NCI-H2227 (cell line): Measurements from ENCODE around the gene NR0B2.
A peak's percentile ranks its signal among the peaks of the same experiment; 100 is the strongest.
"Not testable (repeated sequence)": the region's sequence is repeated elsewhere in the genome, so short reads cannot be mapped to it uniquely, and the experiment has no call there.

Experiments
- DNase-seq: peaks from one replicate; lab custom pipeline; 2025; ENCODE audit not compliant: unreplicated experiment; lab: John Stamatoyannopoulos, UW

Gene NR0B2, protein sequence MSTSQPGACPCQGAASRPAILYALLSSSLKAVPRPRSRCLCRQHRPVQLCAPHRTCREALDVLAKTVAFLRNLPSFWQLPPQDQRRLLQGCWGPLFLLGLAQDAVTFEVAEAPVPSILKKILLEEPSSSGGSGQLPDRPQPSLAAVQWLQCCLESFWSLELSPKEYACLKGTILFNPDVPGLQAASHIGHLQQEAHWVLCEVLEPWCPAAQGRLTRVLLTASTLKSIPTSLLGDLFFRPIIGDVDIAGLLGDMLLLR

DNA sequence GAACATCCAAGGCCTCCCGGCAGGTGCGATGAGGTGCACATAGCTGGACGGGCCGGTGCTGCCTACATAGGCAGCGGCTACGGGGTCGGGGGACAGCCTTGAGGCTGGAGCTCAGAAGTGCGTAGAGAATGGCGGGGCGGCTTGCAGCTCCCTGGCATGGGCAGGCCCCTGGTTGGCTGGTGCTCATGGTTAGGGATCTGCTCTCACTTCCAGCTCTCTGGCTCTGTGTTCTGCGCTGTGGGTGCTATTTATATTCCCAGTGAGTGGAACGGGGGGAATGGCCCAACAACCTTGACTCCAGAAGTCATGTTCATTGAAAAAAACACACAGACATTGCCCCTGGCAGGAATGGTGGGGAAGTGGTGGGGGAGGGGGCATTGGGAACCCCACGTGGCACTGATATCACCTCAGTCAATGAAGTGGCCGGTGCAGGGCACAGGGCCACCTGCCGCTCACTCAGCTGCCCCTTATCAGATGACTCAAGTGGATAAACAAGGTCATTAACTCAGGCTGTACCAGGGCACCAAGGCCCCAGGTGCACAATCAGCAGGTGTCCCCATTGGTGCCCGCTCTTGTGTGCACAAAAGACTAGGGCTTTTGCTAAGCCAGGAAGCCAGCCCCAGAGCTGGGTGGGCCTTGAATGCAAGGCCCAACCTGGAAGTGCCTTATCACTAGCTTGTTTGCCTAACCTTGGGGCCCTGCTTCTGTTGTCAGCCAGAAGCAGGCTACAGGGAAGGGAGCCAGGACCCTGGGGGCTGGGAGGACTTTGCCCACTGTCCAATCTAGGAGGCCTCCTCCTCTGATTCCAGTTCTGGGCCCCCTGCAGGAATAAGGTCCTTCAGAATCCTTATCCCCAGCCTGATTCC lies at the start of gene NR0B2:
Gene NR0B2 (minus strand): TSS at position 222 of the 866 bp plus-strand sequence. CDS start 35 bp downstream, at position 187.
- peak; percentile 67 for DNase-seq

DNA sequence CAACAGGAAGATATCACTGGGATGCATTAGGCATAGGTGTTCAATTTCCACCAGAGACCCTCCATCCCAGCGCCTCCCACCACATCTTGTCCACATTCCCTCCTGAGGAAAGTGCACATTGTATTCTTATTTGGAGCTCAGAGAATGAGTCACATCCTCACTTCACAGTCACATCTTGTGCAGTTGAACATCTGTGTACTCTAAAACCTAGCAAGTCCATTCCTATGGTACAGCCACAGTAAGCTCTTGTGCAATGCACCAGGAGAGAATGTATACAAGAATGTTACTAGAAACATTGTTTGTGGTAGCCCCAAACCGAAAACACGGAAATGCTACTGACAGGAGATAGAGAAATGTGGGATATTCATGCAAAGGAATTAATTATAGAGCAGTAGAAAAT lies 48.1 kb upstream of the NR0B2 start:
- no peak for DNase-seq

DNA sequence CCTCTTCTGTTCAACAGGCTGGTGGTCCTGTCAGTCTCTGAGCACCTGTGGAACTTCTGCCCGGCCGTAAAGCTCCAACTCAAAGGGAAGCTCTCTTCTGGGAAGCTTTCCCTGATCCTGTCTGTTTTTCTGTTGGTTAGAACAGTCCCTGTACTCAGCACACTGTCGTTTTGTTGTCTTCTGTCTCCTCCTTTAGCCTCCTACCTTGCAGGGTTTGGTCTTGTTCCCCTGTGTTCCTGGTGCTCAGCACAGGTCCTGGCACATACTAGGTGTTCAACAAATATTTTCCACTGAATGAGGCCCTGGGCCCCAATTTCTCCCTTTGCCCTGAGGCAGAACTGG lies 46.8 kb upstream of the NR0B2 start:
- DNase-seq: no peak

DNA sequence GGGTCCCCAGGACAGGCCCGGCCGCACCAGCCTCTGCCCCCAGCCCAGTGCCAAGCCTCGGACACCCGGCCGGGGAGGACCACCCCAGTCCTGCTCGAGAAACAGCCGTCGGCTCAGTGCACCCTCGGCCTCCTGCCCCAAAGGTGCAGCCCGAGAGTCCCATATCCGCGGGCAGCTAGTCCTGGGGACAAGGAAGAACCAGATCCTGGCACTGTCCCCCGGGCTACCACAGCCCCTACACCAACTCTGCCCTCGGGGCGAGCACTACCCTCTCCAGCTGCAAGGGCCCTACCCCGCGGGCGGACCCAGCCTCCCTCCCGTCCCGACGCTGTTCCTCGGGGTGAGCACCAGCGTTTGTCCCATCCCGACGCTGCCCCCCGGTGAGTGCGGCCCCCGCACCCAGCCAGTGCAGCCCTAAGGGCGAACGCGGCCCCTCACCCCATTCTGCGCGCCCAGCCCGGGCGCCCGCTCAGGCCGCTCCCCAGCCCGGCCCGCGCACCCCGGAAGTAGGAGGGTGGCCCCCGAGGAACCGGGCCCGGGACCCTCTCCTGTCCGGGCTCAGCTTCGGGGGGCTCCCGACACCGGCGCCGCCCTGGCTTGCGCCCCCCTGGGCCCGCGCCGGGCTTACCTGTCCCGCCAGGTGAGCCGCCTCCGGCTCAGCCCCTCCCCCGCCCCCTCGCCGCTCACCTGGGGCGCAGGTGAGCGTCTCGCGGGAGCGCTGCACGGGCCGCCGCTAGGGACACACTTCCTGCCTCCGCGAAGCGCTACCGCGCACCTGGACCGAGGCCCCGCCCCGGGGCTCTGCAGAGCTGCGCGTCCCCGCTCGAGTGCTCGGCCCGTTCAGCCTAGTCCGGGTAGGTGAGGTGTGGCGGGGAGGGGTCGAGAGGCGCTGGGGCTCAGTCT lies 46.2 kb upstream of the NR0B2 start, which contains the start of gene KDF1:
Gene KDF1 (minus strand): TSS at position 747 of the 903 bp plus-strand sequence. CDS start 8,088 bp downstream, outside the sequence.
- DNase-seq: peak; percentile 25

DNA sequence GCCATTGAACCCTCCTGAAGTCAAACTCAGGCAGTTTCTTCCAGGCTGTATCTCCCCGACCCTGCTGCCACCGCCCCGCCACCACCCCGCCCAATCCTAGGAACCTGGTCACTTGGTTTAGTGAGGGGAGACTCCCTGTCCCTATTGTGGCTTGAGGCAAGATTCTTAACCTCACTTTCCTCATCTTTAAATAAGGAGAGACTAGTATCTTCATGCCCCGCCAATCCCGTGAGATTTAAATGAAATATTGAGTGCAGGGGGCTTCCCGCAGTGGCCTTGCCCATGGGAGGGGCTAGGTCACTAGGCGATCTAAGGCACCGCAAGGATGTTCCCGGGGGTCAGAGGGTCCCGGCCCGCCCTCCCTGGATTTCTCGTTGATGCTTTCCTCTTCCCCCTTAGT lies 45.5 kb upstream of the NR0B2 start:
- no peak for DNase-seq

DNA sequence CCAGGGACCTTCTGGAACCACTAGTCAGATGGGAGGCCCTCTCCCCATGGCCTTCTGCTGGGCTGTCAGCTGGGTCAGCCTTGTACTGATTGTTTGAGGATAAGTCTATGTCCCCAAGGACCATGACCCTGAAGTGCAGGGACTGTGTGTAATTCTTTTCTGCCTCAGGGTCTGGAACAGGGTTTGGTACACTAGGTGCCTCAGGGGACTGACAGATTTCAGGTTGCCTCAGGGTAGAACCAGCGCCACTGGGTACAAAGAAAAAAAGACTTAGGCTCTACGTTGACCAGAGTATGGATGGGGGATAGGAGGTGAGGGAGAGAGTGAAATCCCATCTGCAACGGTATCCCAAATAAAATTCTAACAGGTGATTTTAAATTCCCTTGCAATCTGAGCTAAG lies 43.5 kb upstream of the NR0B2 start:
- no peak for DNase-seq

DNA sequence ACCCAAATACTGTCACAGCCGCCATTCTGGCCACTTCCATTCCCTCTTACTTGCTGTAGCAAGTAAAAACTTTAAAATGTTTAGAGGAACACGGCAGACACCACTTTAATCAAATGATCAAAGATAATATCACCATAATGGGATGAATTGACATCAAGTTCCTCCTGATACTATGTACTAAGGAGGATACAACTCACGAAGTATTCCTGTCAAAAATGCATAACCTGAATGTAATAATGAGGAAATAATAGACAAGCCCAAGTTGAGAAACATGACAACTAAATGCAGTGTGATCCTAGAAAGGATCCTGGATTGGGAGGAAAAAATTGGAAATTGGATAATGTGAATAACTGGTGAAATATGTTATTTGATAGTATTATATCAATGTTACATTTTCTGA lies 42.5 kb upstream of the NR0B2 start:
- no peak for DNase-seq

DNA sequence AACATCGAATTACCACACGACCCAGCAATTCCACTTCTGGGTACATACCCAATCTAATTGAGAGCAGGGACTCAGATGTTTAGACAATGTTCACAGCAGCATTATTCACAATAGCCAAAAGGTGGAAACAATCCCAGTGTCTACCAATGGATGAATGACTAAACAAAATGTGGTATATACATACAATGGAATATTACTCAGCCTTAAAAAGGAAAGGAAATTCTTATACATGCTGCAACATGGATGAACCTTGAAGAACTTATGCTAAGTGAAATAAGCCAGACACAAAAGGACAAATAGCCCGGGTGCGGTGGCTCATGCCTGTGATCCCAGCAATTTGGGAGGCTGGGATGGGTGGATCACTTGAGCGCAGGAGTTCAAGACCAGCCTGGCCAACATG lies 39.6 kb upstream of the NR0B2 start:
- DNase-seq: no peak

DNA sequence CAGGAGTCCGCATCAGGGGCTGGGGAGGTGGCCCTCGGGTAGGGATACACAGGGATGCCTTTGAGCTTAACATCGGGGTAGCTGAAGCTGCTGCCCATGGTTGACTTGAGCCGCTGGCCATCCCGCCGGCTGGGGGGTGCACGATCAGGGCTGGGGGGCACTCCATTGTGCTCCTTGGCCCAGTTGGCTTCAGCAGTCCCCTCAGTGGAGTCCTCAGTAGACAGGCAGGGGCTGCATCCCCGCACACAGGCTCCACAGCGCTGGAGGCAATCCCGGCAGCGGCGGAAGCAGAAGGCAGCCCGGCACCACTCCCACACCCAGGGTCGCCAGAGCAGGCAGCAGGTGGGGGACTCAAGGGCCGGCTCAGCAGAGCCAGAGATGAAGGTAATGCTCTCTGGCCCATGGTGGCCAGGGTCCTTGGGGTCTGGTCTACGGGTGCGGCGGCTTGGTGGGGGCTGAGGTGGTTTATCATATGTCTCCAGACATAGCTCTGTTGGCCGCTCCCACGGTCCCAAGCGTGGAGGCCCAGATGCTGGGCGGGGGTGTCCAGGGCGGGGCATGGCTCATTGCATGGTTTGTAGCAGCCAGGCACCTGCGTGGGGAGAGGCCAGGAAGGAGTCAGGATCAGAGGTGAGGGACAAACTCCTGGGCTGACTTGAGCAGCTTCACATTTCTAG lies 38.2 kb upstream of the NR0B2 start:
- no peak for DNase-seq

DNA sequence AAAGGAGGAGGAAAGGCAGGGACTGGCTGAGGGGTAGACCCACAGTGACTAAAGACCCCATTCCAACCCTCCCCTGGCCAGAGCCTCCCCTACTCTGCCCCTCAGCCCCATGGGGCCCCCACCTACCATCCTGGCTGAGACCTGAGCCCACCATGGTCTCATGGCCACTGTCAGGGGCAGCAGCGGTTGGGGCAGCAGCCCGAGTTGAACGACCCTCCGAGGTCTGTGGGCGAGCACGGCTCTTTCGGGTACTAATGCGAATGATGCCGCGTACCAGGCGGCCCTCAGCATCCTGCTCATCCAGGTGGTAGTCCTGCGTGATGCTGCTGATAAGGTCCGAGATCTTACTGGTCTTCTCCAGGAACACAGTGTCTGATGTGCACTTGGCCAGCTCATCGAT lies 37.4 kb upstream of the NR0B2 start:
- DNase-seq: no peak

DNA sequence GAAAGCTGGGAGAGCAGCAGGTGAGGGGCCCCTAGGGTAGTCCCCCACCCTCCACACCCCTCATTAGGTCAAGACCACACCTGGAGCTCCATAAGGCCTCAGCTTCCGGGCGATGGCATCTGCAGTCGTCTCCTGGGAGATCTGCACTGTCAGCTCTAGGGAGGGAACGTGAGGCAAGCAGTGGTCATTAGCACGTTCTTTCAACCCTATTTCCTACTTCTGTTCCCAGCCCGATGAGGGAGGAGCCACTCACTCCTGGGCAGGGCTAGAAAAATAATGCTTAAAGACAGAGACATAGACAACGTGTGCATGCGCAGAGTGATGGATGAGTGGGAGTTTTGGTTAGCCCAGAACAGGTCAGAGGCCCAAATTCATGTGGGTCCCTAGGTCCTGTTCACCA lies 36.8 kb upstream of the NR0B2 start:
- DNase-seq: no peak

DNA sequence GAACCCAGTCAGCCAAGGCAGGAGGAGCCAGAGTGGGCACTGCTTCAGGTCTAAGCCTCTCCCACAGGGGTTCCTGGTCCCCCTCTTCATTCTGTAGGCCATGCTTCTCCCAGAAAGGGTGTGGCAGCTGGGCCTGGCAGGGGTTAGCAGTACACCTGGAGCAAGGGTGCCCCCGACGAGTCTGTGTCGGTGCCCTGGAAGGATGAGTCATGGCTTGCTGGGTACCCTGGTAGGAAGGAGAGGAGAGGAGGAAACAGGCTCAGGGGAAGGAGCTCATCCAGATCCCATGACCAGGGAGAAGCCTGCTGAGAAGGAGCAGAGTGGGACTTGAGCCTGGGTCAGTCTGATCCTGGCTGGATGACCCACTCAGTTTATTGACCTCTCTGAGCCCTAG lies 36.1 kb upstream of the NR0B2 start:
- no peak for DNase-seq

DNA sequence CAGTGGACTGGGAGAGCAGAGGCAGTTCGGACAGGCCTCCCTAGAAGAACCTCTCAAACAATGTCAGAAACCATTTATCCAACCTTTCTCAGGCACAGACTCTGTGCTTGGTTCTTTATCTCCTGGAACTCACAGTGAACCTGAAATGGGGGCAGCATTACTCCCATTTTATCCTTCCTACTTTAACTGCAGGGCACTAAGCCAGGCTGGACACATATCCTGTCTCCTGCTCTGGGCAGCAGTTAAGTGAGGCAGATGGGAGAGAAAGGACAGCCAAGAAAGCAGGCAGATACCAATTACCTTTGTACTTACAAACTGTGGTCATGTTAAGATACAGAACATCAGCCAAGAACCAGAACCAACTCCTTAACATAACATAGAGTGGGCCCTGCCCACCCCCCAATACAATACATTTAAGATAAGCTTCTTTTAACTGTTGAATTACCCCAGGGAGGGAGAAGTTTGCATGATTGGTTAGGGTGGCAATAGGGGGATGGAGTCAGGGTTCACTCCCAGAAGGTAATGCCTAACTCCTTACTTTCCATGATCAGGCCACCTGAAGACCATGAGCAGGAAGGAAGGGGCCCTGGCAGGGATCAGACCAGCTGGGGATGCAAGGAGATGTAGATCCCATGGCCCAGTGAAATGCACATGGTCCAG lies 35.6 kb upstream of the NR0B2 start:
- no peak for DNase-seq

DNA sequence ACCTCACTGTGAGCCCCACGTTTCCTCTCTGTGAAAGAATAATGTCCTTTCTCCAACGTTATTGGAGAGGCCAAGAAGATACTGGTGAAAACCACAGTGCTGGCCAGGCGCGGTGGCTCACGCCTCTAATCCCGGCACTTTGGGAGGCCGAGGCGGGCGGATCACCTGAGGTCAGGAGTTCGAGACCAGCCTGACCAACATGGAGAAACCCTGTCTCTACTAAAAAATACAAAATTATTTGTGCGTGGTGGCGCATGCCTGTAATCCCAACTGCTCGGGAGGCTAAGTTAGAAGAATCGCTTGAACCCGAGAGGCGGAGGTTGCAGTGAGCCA lies 34.9 kb upstream of the NR0B2 start:
- not testable (repeated sequence) for DNase-seq

DNA sequence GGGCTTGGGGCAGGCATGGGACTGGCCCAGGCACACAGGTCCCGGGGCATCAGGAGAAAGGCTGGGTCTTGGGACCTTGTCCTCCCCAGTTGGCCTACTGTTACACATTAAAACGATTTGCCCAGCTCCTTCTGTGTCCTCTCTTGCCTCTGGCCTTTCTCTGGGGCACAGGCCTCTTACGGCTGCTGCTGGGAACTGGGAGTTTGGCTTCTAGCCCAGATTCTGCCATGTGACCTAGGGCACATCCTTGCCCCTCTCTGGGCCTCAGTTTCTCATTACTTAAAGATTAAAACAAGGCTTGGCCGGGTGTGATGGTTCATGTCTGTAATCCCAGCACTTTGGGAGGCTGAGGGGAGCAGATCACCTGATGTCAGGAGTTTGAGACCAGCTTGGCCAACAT lies 32.5 kb upstream of the NR0B2 start:
- no peak for DNase-seq

DNA sequence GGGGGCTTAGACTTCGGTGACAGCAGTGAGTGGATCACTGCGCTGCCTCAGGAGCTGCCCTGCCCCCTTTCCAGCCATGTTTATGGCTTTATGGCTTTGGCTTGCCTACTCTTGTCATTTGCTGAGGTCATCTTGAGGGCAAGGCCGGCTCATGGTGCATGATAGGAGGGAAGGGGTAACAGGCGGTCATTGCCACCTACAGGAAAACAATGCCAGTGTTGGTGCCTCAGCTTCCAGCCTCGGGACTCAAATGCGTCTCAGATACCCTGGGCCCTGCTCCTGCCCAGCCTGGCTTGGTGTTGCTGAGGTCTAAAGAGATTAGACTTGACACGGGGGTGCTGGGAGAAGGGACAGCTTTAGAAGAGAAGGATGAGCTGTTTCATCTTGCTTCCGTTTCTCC lies 32.0 kb upstream of the NR0B2 start:
- no peak for DNase-seq

DNA sequence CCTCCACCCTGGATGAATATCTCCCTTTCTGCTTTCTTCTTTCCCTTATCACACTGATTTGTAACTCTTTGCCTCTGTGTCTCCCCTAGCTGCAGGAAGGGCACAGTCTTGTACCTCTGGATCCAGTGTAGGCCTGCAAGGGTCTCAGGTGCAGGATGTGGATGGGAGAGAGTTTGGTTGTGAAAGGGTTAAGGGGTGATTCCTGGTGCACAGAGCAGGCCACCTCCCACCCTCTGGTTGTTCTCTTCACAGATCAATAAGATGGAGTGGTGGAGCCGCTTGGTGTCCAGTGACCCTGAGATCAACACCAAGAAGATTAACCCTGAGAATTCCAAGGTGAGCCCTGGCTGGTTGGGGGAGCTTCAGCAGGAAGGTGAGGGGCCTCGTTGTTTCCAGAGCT lies 31.4 kb upstream of the NR0B2 start:
- no peak for DNase-seq

DNA sequence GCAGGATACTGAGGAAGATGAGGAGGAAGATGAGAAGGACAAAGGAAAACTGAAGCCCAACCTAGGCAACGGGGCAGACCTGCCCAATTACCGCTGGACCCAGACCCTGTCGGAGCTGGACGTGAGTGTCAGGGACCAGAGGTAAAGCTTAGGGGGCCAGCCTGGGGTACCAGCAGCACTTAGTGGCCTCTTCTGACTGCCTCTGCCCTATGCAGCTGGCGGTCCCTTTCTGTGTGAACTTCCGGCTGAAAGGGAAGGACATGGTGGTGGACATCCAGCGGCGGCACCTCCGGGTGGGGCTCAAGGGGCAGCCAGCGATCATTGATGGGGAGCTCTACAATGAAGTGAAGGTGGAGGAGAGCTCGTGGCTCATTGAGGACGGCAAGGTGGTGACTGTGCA lies 28.9 kb upstream of the NR0B2 start:
- DNase-seq: no peak

DNA sequence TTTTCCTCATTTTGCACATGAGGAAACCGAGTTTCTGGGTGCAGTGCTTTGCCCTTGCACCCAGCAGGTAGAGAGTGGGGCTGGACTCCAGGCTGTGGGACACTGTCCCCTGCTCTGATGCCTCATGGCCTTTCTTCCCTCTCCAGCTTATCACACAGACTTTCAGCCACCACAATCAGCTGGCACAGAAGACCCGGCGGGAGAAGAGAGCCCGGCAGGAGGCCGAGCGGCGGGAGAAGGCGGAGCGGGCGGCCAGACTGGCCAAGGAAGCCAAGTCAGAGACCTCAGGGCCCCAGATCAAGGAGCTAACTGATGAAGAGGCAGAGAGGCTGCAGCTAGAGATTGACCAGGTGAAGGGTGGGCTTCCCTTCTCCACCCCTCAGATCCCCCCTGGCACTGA lies 27.5 kb upstream of the NR0B2 start:
- DNase-seq: no peak

DNA sequence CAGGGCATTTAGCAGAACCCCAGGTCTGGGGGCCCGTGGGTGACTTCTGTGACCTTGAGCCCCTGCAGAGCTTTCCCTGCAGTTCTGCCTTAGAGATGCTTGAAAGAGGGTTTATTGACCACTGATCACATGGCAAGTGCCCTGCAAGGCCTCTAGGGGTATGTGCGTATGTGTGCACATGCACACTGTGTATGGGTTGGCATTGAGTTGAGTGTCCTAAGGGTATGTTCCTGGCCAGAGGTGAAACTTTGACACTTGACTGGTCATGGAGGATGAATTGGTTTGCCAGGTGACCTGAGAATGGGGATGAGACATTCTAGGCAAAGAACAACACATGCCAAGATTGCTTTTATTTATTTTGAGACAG lies 24.9 kb upstream of the NR0B2 start:
- DNase-seq: no peak
